Calu3 (cell line): ENCODE data around the gene LMAN1L. TPM values are rescaled to one million over a fixed set of nuclear protein-coding genes. Genes with fewer than 3 reads are reported as not detected.

Source experiments
- BruUV-seq: library from RNA; stranded (reverse); fragments of 400-500 nt; replicated peaks from 2 replicates; lab custom pipeline; 2021; lab: Mats Ljungman, UMichigan
- CTCF ChIA-PET: fragments of 300-600 bp; sonication (Branson Sonifier 250); formaldehyde crosslinking; loops from one replicate; lab custom pipeline; 2022; ENCODE audit warnings: antibody characterized with exemption; lab: Charles Lee
- DNase-seq: peaks from one replicate; pipeline ENCODE4 v3.0.0; 2022
- H3K27ac Mint-ChIP-seq: one replicate; pipeline ENCODE4 v1.8.0; 2022; ENCODE audit warnings: mixed read lengths; ENCODE audit not compliant: unreplicated experiment
- H3K27me3 Mint-ChIP-seq: one replicate; pipeline ENCODE4 v1.8.0; 2022; ENCODE audit warnings: mixed read lengths; ENCODE audit not compliant: unreplicated experiment
- H3K36me3 Mint-ChIP-seq: one replicate; pipeline ENCODE4 v1.8.0; 2022; ENCODE audit warnings: mild to moderate bottlenecking, moderate library complexity, mixed read lengths; ENCODE audit not compliant: insufficient read depth, unreplicated experiment
- H3K4me1 Mint-ChIP-seq: one replicate; pipeline ENCODE4 v1.8.0; 2022; ENCODE audit warnings: mild to moderate bottlenecking, low read depth, mixed read lengths; ENCODE audit not compliant: unreplicated experiment
- H3K4me3 Mint-ChIP-seq: one replicate; pipeline ENCODE4 v1.8.0; 2022; ENCODE audit warnings: mild to moderate bottlenecking, low read depth, moderate library complexity, mixed read lengths; ENCODE audit not compliant: unreplicated experiment
- H3K9me3 Mint-ChIP-seq: one replicate; pipeline ENCODE4 v1.8.0; 2022; ENCODE audit warnings: low read depth, mixed read lengths; ENCODE audit not compliant: unreplicated experiment
- intact Hi-C: fragments of 100-400 bp; cut with micrococcal nuclease; formaldehyde crosslinking; loops from one replicate; pipeline ENCODE4 v1.10.0; 2022; ENCODE audit not compliant: unreplicated experiment
- total RNA-seq: library from RNA; stranded (reverse); gene quantifications from 2 replicates; pipeline ENCODE4 v1.2.3, GENCODE V29; 2022
- TF ChIP-seq, protein P1 (sequence below): fragments of 200-600 bp; IDR thresholded peaks from one replicate; pipeline ENCODE4 v1.8.0; 2022; ENCODE audit warnings: antibody characterized with exemption; ENCODE audit not compliant: unreplicated experiment

Gene LMAN1L
- total RNA-seq, 1 experiment from 2014 or later: 0.35 TPM

DNA sequence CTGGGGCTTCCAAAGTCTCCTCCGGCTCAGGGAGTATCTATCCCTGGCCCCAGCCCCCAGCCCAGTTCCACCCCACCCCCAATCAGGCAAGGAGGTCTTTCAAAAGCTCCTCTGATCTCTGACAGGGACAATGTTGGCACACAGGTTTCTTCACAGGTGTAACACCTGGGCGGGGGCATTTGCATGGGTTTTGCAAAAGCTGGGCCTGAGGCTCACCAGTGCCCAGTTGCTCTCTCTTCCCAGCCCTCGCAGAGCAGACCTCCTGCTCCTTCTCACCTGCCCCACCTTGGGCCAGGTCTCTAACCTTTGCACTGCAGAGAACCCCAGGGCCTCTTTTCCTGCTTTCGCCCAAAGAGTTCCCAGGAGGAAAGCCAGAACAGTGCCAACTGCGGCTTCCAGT is 39.3 kb upstream of the LMAN1L start:
- TF ChIP-seq, protein P1, sequence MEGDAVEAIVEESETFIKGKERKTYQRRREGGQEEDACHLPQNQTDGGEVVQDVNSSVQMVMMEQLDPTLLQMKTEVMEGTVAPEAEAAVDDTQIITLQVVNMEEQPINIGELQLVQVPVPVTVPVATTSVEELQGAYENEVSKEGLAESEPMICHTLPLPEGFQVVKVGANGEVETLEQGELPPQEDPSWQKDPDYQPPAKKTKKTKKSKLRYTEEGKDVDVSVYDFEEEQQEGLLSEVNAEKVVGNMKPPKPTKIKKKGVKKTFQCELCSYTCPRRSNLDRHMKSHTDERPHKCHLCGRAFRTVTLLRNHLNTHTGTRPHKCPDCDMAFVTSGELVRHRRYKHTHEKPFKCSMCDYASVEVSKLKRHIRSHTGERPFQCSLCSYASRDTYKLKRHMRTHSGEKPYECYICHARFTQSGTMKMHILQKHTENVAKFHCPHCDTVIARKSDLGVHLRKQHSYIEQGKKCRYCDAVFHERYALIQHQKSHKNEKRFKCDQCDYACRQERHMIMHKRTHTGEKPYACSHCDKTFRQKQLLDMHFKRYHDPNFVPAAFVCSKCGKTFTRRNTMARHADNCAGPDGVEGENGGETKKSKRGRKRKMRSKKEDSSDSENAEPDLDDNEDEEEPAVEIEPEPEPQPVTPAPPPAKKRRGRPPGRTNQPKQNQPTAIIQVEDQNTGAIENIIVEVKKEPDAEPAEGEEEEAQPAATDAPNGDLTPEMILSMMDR: no peak
- DNase-seq: no peak
- CTCF ChIA-PET: interaction anchor here (3.0 kb wide), 1 partner anchor 215 kb away, joined by 12 read pairs; no protein-coding TSS in a partner anchor
- Mint-ChIP-seq H3K9me3 (no peaks in the 10 kb centered on the region), H3K4me1 (peaks cover 9% of the 10 kb centered on the region), H3K4me3 (no peak overlapping the region), H3K27ac (no peak overlapping the region), H3K36me3 (peaks cover 15% of the 10 kb centered on the region), H3K27me3 (peaks cover 26% of the 10 kb centered on the region)
- intact Hi-C loops: no loop called here
- no TSS peak for BruUV-seq

DNA sequence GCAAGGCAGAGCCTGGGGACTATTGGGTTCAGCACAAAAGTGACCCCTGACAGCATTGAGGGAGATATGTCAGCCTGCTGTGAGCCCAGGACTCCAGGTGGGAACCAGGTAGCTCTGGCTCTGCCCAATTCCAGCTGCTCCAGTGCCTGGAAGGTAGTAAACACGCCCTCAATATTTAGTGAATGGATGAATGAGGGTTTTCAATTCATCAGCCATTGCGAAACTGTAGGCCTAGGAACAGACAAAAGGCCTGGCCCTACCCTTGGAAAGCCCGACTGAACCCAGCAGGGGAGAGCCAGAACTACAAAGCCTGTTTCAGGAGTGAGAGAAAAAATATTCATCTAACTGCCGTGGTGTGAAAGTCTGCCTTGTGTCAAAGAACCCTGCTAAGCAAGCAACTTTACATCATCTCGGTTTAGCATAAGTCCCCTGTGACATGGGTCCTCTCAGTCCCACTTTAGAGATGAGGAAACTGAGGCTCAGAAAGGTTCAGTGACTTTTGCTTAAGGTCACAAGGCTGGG is 38.8 kb upstream of the LMAN1L start:
- H3K4me1 Mint-ChIP-seq: peaks cover 4% of the 10 kb centered on the region
- BruUV-seq: no TSS peak
- H3K36me3 Mint-ChIP-seq: peaks cover 12% of the 10 kb centered on the region
- H3K27ac Mint-ChIP-seq: no peak overlapping the region
- TF ChIP-seq, protein P1: no peak
- CTCF ChIA-PET: no interaction called here
- no peak overlapping the region for H3K4me3 Mint-ChIP-seq
- no peaks in the 10 kb centered on the region for H3K9me3 Mint-ChIP-seq
- intact Hi-C loops: no loop called here
- H3K27me3 Mint-ChIP-seq: peaks cover 26% of the 10 kb centered on the region
- no peak for DNase-seq

DNA sequence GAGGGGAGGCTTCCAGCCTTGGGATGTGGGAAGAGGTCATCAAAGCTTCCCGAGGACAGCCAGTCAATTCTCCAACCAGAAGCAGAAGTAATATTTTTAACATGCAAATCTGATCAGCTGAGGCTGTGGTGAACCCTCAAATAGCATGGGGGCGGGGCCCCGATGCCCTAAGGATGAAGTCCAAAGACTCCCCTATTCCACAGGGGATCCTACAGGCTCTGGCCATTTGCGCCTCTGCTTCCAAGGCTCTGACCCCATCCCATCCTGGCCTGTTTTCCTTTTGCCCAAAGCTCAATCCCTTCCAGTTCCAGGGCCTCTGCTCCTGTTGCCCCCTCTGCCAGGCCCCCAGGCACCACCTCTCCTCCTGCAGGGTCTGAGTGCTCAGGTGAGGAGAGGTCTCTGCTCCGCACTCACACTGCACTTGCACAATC is 37.5 kb upstream of the LMAN1L start:
- Mint-ChIP-seq H3K4me1 (no peaks in the 10 kb centered on the region), H3K4me3 (no peak overlapping the region), H3K9me3 (no peaks in the 10 kb centered on the region), H3K36me3 (peaks cover 9% of the 10 kb centered on the region), H3K27me3 (peaks cover 16% of the 10 kb centered on the region), H3K27ac (no peak overlapping the region)
- intact Hi-C loops: no loop called here
- DNase-seq: no peak
- BruUV-seq: no TSS peak
- CTCF ChIA-PET: interaction anchor here (0.6 kb wide), 1 partner anchor 917 kb away, joined by 3 read pairs; no protein-coding TSS in a partner anchor
- TF ChIP-seq, protein P1: no peak

DNA sequence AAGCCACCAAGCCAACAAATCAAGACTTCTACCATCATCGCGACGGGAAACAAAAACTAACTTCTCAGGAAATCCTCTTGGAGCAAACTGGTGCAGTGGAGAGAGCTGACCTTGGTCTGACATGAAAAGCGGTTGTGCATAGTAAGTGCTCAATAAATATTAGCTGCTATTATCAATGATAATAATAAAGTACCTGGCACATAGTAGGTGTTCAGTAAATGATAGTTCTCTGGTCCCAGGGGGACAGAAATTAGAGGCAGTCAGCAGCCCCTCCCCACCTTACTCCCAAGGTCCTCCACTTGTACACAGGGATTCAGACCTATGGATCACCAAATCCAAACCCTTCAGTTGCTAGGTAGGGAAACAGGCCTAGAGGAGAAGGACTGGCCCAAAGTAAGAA is 36.7 kb upstream of the LMAN1L start:
- no peak overlapping the region for H3K4me3 Mint-ChIP-seq
- TF ChIP-seq, protein P1: no peak
- H3K36me3 Mint-ChIP-seq: peaks cover 7% of the 10 kb centered on the region
- H3K27ac Mint-ChIP-seq: no peak overlapping the region
- no peak for DNase-seq
- CTCF ChIA-PET: no interaction called here
- no TSS peak for BruUV-seq
- peaks cover 4% of the 10 kb centered on the region for H3K4me1 Mint-ChIP-seq
- intact Hi-C loops: no loop called here
- peaks cover 16% of the 10 kb centered on the region for H3K27me3 Mint-ChIP-seq
- H3K9me3 Mint-ChIP-seq: no peaks in the 10 kb centered on the region
